ENCODE data around the gene CCDC171. TPM values are rescaled to one million over a fixed set of nuclear protein-coding genes. Genes with fewer than 3 reads are reported as not detected.

Gene CCDC171
- total RNA-seq, 2 experiments from 2014 or later: 0.49 to 1.1 TPM

- DNase-seq (no peak), ATAC-seq (ENCODE audit: poor library complexity) (no peak)
- H3K27ac ChIP-seq (ENCODE audit: low read depth in 1 of 2, low read length in 2 of 2): no peak overlapping the region
- Mint-ChIP-seq H3K4me1 (ENCODE audit: low read depth) (no peaks in the 10 kb centered on the region), H3K9me3 (no peaks in the 10 kb centered on the region), H3K4me3 (no peak overlapping the region), H3K27me3 (no peaks in the 10 kb centered on the region), H3K36me3 (ENCODE audit: low read depth) (no peaks in the 10 kb centered on the region), H3K27ac (no peak overlapping the region)
- TF ChIP-seq CTCF (IDR thresholded peaks at IDR 0.05): no peak
- no peaks in the 10 kb centered on the region for H3K4me1 ChIP-seq (ENCODE audit: insufficient read depth, low read length)
- no peak overlapping the region for H3K4me3 ChIP-seq (ENCODE audit: low read length)
- POLR2A ChIA-PET: no interaction called here
- intact Hi-C loops (cut with DNase I, micrococcal nuclease): no loop called here
- H3K36me3 ChIP-seq (ENCODE audit: insufficient read depth, low read length): no peaks in the 10 kb centered on the region
- H3K27me3 ChIP-seq (ENCODE audit: control insufficient read depth in 1 of 2, insufficient read depth in 2 of 2, low read length in 2 of 2): no peaks in the 10 kb centered on the region
- CTCF ChIA-PET: no interaction called here
- H3K9me3 ChIP-seq (ENCODE audit: control insufficient read depth in 1 of 2, insufficient read depth in 1 of 2, low read length in 2 of 2): no peaks in the 10 kb centered on the region
These were observed 281.7 kb downstream of the CCDC171 start for GRCh38 chr9:15834541-15834940.

GRCh38 chr9:15837079-15837679 is 284.3 kb downstream of the CCDC171 start:
- intact Hi-C loops (cut with DNase I, micrococcal nuclease): no loop called here
- H3K27ac Mint-ChIP-seq: no peak overlapping the region
- H3K27me3 ChIP-seq (ENCODE audit: control insufficient read depth in 1 of 2, insufficient read depth in 2 of 2, low read length in 2 of 2): no peaks in the 10 kb centered on the region
- H3K4me3 Mint-ChIP-seq: no peak overlapping the region
- ChIA-PET CTCF (interaction anchor here (1.0 kb wide), 1 partner anchor 25 kb away, joined by 3 read pairs; no protein-coding TSS in a partner anchor), POLR2A (no interaction called here)
- H3K4me1 ChIP-seq (ENCODE audit: insufficient read depth, low read length): no peaks in the 10 kb centered on the region
- no peaks in the 10 kb centered on the region for H3K36me3 ChIP-seq (ENCODE audit: insufficient read depth, low read length)
- no peaks in the 10 kb centered on the region for H3K27me3 Mint-ChIP-seq
- H3K27ac ChIP-seq (ENCODE audit: low read depth in 1 of 2, low read length in 2 of 2): no peak overlapping the region
- no peaks in the 10 kb centered on the region for H3K9me3 ChIP-seq (ENCODE audit: control insufficient read depth in 1 of 2, insufficient read depth in 1 of 2, low read length in 2 of 2)
- H3K9me3 Mint-ChIP-seq: no peaks in the 10 kb centered on the region
- H3K36me3 Mint-ChIP-seq (ENCODE audit: low read depth): no peaks in the 10 kb centered on the region
- H3K4me3 ChIP-seq (ENCODE audit: low read length): no peak overlapping the region
- no peak for ATAC-seq (ENCODE audit: poor library complexity)
- H3K4me1 Mint-ChIP-seq (ENCODE audit: low read depth): no peaks in the 10 kb centered on the region
- TF ChIP-seq CTCF (IDR thresholded peaks at IDR 0.05): peak; percentile 73
- DNase-seq: peak in 4 of 14 experiments; percentile 27 to 59 (median 40)

GRCh38 chr9:15842051-15842450 is 289.2 kb downstream of the CCDC171 start:
- H3K9me3 Mint-ChIP-seq: no peaks in the 10 kb centered on the region
- no peak for TF ChIP-seq CTCF (IDR thresholded peaks at IDR 0.05)
- H3K27ac Mint-ChIP-seq: no peak overlapping the region
- no peaks in the 10 kb centered on the region for H3K4me1 Mint-ChIP-seq (ENCODE audit: low read depth)
- DNase-seq (no peak), ATAC-seq (ENCODE audit: poor library complexity) (no peak)
- Histone ChIP-seq H3K4me1 (ENCODE audit: insufficient read depth, low read length) (no peaks in the 10 kb centered on the region), H3K4me3 (ENCODE audit: low read length) (no peak overlapping the region), H3K27ac (ENCODE audit: low read depth in 1 of 2, low read length in 2 of 2) (no peak overlapping the region), H3K36me3 (ENCODE audit: insufficient read depth, low read length) (no peaks in the 10 kb centered on the region), H3K27me3 (ENCODE audit: control insufficient read depth in 1 of 2, insufficient read depth in 2 of 2, low read length in 2 of 2) (no peaks in the 10 kb centered on the region), H3K9me3 (ENCODE audit: control insufficient read depth in 1 of 2, insufficient read depth in 1 of 2, low read length in 2 of 2) (no peaks in the 10 kb centered on the region)
- POLR2A ChIA-PET: no interaction called here
- CTCF ChIA-PET: no interaction called here
- H3K36me3 Mint-ChIP-seq (ENCODE audit: low read depth): no peaks in the 10 kb centered on the region
- intact Hi-C loops (cut with DNase I, micrococcal nuclease): no loop called here
- H3K27me3 Mint-ChIP-seq: no peaks in the 10 kb centered on the region
- H3K4me3 Mint-ChIP-seq: no peak overlapping the region
